NCI-H510A (cell line): Measurements from ENCODE around the gene CDK19.

Experiments
- DNase-seq: peaks from one replicate; lab custom pipeline; 2025; lab: John Stamatoyannopoulos, UW

CDK19 gene

DNA sequence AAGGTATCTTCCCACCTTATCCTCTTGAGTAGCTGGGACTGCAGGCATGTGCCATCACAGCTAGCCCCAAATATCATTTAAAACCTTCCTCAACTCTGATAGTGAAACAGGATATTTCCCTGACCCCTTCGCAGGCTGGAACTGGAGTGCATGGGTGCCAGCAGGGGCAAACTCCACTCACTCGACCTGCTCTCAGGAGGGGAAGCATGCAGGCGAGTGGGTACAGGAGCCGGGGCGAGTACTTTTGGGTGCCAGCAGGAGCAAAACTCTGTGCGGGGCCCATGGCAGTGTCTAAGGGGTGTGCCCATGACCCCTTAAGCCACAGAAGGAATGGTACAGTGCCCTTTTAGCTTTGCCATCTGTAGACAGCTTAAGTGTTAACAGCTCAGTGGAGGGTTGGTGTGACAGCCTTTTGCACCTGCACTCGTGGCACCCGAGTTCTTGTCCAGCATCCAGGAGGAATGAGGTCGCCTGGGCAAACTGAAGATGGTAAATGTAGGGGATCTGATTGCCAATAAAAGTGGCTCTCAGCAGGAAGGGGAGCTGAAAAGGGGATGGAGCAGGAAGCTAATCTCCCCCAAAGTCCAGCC lies 155.1 kb downstream of the CDK19 start:
- no peak for DNase-seq

DNA sequence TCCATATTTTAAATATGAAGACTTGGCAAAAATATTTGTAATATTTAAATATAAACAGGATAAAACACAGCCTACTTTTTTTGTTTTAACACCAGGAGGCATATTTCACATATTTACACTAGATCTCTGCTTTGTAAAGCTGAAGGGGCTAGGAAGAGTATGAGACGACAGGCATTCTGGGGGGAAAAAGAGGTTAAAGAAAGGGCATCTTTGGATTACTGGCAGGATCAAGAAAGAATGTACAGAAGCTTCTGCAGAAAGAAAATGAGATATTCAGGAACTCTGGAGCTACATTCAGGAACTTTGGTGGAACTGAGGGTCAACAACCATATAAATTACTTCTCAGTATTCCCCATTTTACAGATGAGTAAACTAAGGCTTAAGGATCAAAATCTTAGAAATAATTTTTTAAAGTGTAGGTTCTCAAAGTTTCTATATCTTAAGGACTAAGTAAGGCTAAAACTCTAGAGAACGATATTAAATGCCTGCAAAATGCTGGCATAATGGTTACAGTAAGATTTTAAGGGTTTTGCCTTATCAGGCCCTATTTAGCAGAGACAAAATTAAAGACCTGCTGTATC lies 156.5 kb downstream of the CDK19 start:
- DNase-seq, result no peak

DNA sequence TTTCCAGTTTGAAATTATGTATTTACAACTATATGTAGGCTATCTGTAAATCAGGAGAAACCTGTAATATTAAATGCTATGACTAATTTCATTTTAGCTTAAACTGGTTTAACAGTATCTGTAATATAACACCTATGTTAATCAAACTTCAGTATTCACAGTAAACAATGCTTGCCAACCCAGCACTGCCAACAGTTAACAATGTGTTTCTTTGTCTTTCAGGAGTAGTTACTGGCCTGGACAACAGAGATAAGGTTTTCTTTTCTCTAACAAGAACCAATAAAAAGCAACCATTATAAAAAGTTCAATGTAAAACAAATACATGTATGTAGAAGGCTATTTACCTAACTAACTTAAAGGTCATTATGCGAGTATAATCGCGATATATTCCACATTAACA lies 158.8 kb downstream of the CDK19 start:
- DNase-seq, result no peak

DNA sequence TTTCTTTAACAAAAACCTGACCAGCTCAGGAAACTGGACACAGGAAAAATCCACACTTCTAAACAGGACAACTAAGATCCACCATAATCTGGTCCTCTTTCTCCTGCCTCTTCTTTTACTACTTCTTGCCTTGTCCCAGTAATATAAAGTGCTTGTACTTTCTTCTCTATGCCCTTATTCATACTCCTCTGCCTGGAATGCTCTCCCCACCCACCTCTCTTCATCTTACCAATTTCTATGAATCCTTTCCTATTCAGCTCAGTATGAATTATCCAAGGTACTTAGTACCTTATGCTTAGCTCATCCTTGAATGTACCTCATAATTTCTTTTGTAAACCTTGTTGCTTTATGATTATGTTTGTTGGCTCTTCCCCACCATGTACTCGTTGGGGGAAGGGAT lies 159.4 kb downstream of the CDK19 start:
- no peak for DNase-seq

DNA sequence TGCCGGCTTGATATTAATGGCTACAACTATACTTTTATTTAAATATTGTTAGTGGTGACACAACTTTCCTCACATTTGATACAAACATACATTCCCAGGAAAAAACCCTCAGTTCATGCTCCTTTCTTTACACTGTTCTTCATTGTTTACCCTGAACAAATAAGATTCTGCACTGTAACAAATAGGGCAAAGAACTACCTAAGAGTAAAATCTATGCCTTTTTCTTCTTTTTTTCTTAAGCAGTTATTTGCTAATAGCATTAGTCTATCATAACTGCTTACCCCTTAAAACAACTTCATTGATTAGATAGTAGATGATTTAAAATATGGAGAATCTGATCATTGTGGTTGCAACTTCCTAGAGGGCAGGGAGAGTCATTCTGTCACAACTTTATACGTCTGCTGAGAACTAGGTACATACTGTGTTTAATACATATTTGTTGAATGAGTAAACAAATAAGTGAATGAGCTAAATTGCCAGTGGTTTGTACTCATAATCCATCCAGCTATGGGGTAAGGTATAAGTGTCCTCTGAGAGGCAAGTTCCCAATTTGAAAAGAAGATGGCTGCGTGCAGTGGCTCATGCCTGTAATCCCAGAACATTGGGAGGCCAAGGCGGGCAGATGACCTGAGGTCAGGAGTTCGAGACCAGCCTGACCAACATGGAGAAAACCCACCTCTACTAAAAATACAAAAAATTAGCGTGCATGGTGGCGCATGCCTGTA lies 161.0 kb downstream of the CDK19 start:
- DNase-seq, result no peak

DNA sequence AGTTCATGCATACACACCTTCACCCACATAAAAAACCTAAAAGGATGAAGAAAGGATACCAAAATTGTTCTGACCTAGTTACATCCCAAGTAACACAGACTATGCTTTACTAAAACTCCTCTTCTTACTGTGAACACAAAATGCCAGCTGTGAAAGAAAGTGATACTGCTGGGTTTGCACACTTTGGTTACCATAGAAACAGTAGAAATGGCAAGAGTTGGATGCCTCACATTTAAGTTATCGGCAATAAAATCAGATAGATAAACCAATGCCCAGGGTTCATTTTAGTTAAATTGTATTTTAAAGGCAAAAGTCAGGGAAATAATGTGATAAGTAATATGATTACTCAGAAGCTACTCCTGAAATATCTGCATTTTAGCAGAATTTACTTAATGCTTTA lies 161.9 kb downstream of the CDK19 start:
- DNase-seq, result no peak

DNA sequence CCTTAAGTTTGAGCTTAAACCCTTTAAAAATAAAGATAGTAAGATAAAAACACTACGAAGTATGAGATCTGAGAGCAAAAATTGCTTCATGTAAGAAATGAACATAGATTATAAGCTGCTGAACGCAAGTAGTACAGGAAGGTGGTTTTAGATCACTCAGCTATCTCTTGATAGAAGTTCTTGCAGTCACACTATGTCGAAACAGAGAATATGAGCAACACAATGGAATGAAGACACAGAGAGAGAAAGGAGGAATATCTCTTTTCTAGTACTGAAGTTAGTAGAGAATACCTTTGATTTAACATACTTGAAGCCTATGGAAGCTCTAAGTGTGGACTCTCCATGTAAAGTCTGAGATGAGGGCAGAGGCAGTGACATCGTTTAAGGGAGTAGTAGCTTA lies 162.7 kb downstream of the CDK19 start:
- DNase-seq, result no peak

DNA sequence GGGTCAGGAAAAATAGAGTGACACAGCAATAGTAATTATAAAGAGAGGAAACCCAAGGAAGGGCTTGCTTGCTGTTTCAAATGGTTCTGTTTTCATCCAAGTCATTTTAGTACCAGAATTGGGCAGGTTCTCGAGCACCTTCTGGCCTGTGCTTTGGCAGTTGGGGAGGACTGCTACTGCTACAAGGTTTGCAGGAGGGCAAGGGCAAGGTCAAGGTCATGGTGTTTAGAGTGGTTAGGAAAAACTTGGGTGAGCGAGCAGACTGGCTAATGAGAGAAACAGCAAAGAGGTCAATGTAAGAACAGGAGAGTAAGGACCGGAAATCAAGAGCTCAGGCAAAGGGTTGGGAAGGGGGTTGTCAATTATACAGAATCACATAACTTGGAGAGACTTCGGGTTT lies 164.5 kb downstream of the CDK19 start:
- no peak for DNase-seq

DNA sequence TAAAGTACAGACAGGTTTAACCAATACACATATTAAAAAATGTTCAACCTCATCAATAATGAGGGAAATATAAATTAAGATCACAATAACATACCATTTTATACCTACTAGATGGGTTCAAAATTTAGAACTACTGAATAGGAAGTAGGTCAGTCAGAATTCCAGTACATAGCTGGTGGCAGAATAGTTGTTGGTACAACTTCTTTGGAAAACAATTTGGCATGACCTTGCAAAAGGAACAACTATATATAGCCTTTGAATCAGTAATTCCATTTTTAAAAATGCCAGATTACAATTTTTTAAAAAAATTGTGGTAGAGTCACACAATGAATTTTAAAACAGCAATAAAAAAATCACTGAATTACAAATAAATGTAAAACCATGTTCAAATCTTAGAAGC lies 165.6 kb downstream of the CDK19 start:
- DNase-seq, result no peak

DNA sequence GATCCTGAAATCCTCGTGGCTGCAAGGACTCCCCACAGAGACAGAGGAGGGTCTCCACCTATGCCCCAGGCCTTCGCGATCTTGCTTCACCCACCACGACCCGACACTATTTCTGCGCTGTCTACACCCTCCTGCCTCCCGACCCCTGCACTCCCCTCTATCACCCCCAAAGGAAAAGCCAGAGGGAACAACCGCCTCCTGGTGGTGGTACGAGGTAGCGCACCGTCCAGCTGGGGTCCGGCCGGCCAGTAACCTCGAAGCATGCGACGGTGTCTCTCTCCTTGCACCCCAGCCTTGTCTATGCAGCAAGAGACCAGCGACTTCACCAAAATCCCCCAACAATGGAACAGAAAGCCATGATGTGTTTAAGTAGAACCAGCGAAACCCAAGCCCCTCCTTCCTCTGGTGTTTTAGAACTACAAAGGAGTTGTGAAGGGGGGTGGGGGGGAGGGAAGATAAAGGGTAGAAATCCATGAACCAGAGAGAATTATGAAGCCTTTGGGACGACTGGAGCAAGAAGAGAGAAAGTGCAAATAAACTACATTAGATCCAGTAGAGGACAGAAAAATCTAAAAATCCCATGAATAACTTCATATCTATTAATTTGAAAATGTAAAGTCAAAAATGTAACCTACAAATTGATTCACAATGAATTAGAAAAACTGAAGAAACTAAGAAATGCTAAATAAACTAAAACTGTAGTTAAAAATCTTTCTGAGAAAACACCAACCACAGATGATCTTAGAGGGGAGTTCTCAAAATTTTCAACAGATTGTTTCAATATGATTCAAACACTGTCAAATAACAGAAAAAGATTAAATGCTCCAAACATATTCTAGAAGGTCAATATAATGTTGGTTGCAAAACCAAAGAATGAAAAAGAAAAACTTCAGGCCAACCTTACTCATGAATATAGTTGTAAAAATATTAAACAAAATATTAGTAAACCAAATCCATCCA lies 168.0 kb downstream of the CDK19 start:
- no peak for DNase-seq

DNA sequence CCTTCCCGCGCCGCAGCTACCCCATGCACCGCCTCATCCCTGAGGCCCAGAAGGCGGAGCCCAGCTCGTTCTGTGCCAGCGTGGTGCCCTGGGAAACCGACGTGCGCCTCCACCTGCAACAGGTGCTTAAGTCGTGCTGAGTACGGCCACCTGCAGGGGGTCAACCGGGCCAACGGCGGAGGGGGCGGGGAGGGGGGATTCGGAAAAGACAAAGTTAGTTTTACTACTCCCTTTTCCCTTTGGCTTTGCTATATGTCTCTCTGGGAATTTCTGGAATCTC lies 168.9 kb downstream of the CDK19 start:
- no peak for DNase-seq

DNA sequence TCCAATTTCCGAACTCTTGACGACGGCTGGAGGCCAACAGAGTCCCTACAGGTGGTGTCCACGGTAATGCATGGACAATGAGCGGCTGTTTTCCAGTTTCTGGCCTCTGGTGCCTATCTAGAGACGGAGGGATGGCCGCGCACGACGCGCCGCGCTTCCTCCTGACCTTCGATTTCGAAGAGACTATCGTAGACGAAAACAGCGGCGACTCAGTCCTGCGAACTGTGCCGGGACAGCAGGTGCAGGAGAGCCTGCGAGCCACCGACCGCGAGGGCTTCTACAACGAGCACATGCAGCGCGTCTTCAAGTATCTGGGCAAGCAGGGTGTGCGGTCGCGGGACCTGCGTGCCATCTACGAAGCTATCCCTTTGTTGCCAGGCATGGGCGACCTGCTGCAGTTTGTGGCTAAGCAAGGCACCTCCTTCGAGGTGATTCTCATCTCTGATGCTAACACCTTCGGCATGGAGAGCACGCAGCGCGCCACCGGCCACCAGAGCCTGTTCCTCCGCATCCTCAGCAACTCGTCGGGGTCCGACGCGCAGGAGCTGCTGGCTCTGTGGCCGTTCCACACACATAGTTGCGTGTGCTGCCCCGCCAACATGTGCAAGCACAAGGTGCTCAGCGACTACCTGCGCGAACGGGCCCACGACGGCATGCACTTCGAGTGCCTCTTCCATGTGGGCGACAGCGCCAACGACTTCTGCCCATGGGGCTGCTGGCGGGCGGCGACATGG lies 169.4 kb downstream of the CDK19 start:
- no peak for DNase-seq

DNA sequence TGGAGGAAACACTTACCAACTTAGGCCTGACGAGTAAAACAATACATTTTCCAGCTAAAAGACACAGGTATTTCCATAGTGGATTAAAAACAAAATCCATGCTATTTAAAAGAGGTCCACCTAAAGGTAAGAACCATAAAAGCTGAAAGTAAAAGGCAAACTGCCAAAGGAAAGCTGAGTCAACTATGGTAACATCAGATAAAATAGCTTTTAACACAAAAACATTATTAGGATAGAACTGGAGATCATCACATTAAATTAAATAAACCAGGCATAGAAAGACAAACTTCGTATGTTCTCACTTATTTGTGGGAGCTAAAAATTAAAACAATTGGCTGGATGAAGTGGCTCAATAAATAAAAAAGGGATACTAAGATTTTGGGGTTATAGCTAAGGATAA lies 172.1 kb downstream of the CDK19 start:
- no peak for DNase-seq

DNA sequence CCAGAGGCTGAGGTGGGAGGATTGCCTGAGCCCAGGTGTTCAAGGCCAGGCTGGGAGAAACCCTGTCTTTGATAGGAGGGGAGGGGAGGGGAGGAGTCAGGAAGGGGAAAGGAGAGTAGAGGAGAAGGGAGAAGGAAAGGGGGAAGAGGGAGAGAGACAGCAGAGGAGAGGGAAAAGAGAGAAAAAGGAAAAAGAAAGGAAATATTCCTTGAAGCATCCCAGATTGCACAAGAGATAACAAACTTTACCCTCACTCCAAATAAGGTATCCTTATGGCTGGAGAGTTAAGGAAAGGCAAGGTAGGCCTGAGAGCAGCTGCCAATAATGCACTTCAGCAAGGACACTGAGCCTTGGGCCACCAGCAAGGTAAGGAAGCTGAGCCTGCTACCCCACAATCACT lies 172.6 kb downstream of the CDK19 start:
- no peak for DNase-seq

DNA sequence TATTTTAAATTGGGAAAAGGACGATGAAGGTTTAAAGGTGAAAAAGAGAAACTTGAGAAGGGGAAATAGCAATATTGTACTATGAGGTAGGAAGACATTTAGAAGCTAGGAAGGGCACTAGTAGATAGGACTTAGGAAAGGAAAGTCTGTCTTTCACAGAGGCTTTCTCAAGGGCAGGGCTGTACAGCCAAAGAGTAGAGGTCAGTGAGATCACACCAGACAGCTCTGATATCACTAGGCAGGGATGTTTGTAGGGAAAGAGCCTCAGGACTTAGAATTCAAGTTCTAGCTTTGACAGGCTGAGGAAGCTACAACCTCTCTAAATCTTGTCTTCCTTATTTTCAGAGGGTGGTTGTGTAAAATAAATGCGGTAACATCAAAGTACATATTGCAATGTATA lies 178.5 kb downstream of the CDK19 start:
- no peak for DNase-seq

DNA sequence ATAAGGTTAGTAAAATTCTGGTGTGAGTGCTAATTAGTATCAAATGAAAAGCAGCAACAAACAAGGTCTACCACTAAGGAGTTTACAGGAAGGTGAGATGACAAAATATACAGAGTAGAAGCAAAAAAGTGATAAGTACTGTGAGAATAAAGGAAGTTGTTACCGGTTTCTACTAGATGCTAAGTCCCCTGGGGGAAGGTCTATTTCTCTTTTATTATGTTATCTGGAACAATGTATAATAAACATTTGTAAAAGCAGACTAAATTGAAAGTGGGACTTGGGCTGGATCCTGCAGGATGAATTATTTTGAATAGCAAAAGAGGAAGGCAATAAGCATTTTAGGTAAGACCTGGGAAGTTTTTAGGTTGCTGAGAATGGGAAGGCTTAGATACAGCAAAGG lies 180.2 kb downstream of the CDK19 start:
- DNase-seq, result no peak

DNA sequence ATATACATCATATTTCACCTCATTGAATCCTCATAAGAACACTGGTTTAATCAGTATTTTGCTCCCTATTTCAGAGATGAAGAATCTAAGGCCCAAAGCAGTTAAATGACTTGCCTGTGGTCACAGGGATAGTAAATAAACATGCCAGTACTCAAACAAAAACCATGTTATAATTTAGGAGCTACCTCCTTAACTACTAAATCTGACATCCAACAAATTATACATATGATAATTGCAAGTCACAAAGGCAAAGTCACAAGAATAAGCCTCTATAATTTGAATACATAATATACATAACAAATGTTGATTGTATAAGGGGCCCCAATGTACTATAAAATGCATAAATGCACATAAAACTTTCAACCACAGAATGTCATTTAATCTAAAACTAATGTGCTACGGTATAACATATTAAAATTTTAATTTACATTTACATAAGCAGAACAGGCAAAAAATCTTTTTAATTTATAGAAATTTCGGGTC lies 181.5 kb downstream of the CDK19 start:
- DNase-seq, result no peak

DNA sequence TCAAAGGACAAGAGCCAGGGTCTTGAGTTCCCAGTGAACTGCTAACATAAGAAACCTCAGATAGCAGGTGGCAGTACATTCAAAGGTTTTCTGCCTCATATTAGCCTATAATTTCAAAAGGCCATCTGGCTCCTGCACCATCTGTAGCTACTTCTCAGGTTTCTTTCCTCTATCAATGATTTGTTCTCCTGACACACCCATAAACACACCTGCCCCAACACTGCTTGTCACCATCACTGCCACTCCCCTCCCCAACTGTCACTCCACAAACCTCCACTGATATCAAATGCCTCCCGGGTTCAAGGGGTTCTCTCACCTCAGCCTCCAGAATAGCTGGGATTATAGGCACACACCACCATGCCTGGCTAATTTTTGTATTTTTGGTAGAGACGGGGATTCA lies 186.1 kb downstream of the CDK19 start:
- no peak for DNase-seq

DNA sequence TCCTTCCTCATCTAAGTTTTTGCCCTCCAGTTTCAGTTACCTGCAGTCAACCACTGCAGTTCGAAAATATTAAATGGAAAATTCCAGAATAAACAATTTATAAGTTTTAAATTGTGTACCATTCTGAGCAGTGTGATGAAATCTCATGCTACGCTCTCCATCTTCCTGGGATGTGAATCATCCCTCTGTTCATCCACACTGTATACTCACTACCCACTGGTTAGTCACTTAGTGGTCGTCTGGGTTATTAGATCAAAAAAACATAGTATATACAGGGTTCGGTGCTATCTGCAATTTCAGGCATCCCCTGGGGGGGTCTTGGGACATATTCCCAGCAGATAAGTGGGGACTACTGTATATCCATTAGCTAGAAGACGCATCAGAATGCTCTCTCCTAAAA lies 186.9 kb downstream of the CDK19 start:
- DNase-seq, result no peak

DNA sequence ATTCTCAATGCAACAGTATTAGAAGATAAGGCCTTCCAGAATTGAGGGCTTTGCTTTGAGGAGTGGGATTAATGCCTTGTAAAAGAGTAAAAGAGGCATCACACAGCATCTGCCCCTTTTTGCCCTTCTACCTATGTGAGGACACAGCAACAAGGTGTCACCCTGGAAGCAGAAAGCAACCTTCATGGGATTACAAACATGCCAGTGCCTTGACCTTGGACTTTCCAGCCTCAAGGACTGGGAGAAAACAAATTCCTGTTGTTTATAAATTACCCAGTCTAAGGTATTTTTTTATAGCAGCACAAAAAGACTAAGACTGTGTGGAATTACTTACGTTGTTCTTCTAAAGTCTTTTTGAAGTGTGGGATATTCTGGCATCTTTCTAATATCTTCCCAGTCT lies 188.8 kb downstream of the CDK19 start:
- no peak for DNase-seq

DNA sequence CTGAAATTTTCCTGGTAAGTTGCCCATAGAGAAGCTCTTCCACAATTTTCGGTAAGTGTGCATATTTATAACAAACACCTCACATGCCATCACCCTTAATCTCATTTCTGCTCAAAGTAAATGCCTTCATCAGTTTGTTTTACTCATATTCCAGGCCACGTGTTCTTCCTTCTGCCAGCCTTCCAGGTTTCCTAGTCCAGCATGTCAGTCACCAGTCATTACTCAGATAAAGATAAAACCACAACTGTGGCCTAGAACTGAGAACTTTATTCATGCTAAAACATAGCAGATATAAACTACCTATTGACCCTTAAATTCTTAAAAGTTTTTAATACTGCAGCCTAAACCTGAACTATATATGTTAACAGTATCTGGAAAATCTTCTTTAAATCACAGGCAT lies 189.4 kb downstream of the CDK19 start:
- no peak for DNase-seq

DNA sequence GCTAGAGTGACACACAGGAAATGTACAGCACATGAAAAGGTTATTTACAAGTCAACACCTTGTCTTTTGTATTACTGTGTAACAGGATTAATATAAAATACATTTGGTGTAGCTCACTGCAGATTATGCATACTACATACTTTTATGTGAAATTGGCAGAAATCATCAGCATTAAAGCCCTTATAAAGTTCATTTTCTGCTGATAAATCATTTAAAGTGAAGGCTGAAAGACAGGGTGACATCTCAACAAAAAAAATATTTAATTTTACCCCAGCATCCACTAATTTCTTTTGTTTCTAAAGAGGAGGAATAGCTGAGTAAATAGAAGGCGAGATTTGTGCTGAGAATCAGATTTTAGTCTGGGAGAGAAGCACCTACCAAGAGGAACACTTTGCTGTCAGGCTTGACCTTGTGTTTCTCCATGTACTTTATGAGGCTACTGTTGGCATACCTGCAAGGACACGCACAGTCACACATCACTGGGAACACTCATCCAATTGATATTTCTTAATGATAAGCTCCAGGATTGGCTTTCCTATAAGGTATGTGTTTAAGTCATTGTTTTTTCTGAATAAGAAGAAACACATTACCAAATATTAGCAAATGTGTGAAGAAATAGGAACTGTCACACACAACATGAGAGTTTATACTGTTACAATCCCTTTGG lies 192.2 kb downstream of the CDK19 start:
- DNase-seq, result no peak
